GM23338 (cell line): ENCODE measurements around the gene ADAMTSL2. TPM values are rescaled to one million over a fixed set of nuclear protein-coding genes. Genes with fewer than 3 reads are reported as not detected.

Source experiments
- ATAC-seq: fragments of 200-7000 bp; cut with Tn5 transposase; 3 replicates; pipeline ENCODE4 v1.9.1; 2020
- DNase-seq: peaks from one replicate; pipeline ENCODE4 v3.0.0-alpha.2; 2015; ENCODE audit warnings: low spot score
- H2AFZ ChIP-seq: fragments of 200-600 bp; sonication (generic); 2 replicates; pipeline ENCODE4 v1.8.0; 2016; ENCODE audit warnings: antibody characterized with exemption, mild to moderate bottlenecking, moderate library complexity
- H3F3A ChIP-seq: fragments of 200-600 bp; sonication (generic); replicated peaks from 2 replicates; pipeline ENCODE4 v1.8.0; 2017; ENCODE audit warnings: antibody characterized with exemption, mixed run types, low read depth
- H3K27ac ChIP-seq: fragments of 200-600 bp; sonication (generic); 2 replicates; pipeline ENCODE4 v1.6.1; 2016; ENCODE audit warnings: low read depth
- H3K27me3 ChIP-seq: fragments of 200-600 bp; sonication (generic); 2 replicates; pipeline ENCODE4 v1.8.0; 2016; ENCODE audit warnings: mild to moderate bottlenecking, mixed run types, moderate library complexity; ENCODE audit not compliant: insufficient read depth
- H3K36me3 ChIP-seq: fragments of 200-600 bp; sonication (generic); 2 replicates; pipeline ENCODE4 v1.8.0; 2016; ENCODE audit warnings: mild to moderate bottlenecking; ENCODE audit not compliant: insufficient read depth
- H3K4me1 ChIP-seq: fragments of 200-600 bp; sonication (generic); 2 replicates; pipeline ENCODE4 v1.8.0; 2016; ENCODE audit warnings: mild to moderate bottlenecking, moderate library complexity; ENCODE audit not compliant: insufficient read depth
- H3K4me2 ChIP-seq: fragments of 200-600 bp; sonication (generic); 2 replicates; pipeline ENCODE4 v1.7.1; 2017; ENCODE audit warnings: mixed run types
- H3K4me3 ChIP-seq: fragments of 200-600 bp; sonication (generic); 2 replicates; pipeline ENCODE4 v1.6.1; 2016; ENCODE audit warnings: mixed run types
- H3K79me2 ChIP-seq: fragments of 200-600 bp; sonication (generic); replicated peaks from 2 replicates; pipeline ENCODE4 v1.8.0; 2017; ENCODE audit warnings: mild to moderate bottlenecking; ENCODE audit not compliant: insufficient read depth
- H3K9me2 ChIP-seq: fragments of 200-600 bp; sonication (generic); 2 replicates; pipeline ENCODE4 v1.8.0; 2017; ENCODE audit not compliant: insufficient read depth
- H4K20me1 ChIP-seq: fragments of 200-600 bp; sonication (generic); replicated peaks from 2 replicates; pipeline ENCODE4 v1.8.0; 2017; ENCODE audit warnings: mild to moderate bottlenecking; ENCODE audit not compliant: insufficient read depth
- H3K27ac Mint-ChIP-seq: 2 replicates; pipeline ENCODE4 v1.8.0; 2020; ENCODE audit warnings: inconsistent platforms, mild to moderate bottlenecking, moderate library complexity, mixed read lengths
- H3K27me3 Mint-ChIP-seq: 3 replicates; pipeline ENCODE4 v1.8.0; 2022; ENCODE audit warnings: low read depth, mild to moderate bottlenecking, moderate library complexity, mixed read lengths, inconsistent platforms; ENCODE audit not compliant: insufficient read depth, poor library complexity
- H3K36me3 Mint-ChIP-seq: 3 replicates; pipeline ENCODE4 v1.8.0; 2021; ENCODE audit warnings: low read depth, mild to moderate bottlenecking, inconsistent platforms, moderate library complexity, mixed read lengths
- H3K4me1 Mint-ChIP-seq: 3 replicates; pipeline ENCODE4 v1.8.0; 2020; ENCODE audit warnings: mild to moderate bottlenecking, inconsistent platforms, mixed read lengths
- H3K4me3 Mint-ChIP-seq: 3 replicates; pipeline ENCODE4 v1.8.0; 2021; ENCODE audit warnings: moderate library complexity, mild to moderate bottlenecking, inconsistent platforms, mixed read lengths
- H3K9me3 Mint-ChIP-seq: 3 replicates; pipeline ENCODE4 v1.8.0; 2020; ENCODE audit warnings: moderate library complexity, mild to moderate bottlenecking, inconsistent platforms, mixed read lengths
- CREB1 ChIP-seq: fragments of 250-450 bp; sonication (Bioruptor Pico); IDR thresholded peaks from 2 replicates; pipeline ENCODE4 v1.5.0; 2020; ENCODE audit warnings: low read depth, mild to moderate bottlenecking, moderate library complexity
- EZH2 ChIP-seq: fragments of 200-600 bp; sonication (generic); IDR thresholded peaks from one replicate; pipeline ENCODE4 v1.8.0; 2017; ENCODE audit warnings: antibody characterized with exemption, mild to moderate bottlenecking, low read depth; ENCODE audit not compliant: unreplicated experiment
- EZH2phosphoT487 ChIP-seq: fragments of 200-600 bp; sonication (generic); IDR thresholded peaks from one replicate; pipeline ENCODE4 v1.8.1; 2018; ENCODE audit warnings: antibody characterized with exemption; ENCODE audit not compliant: unreplicated experiment
- JUNB ChIP-seq: IDR thresholded peaks from one replicate; pipeline ENCODE4 v1.6.1; 2016; ENCODE audit warnings: antibody characterized with exemption; ENCODE audit not compliant: unreplicated experiment
- NANOG ChIP-seq: IDR thresholded peaks from 2 replicates; pipeline ENCODE4 v1.6.1; 2016; ENCODE audit warnings: antibody characterized with exemption, borderline replicate concordance
- POLR2AphosphoS5 ChIP-seq: IDR thresholded peaks from 2 replicates; pipeline ENCODE4 v1.6.1; 2016; ENCODE audit warnings: antibody characterized with exemption, low read depth
- STAT1 ChIP-seq: IDR thresholded peaks from one replicate; pipeline ENCODE4 v1.6.1; 2016; ENCODE audit warnings: antibody characterized with exemption; ENCODE audit not compliant: unreplicated experiment
- ZNF114 ChIP-seq: fragments of 250-450 bp; sonication (Bioruptor Pico); IDR thresholded peaks from 2 replicates; pipeline ENCODE4 v1.5.0; 2020; ENCODE audit warnings: mild to moderate bottlenecking, moderate library complexity
- ZNF331 ChIP-seq: fragments of 250-450 bp; sonication (Bioruptor Pico); IDR thresholded peaks from 2 replicates; pipeline ENCODE4 v1.5.0; 2020; ENCODE audit warnings: low read depth, mild to moderate bottlenecking, moderate library complexity
- polyA plus RNA-seq: library from polyadenylated mRNA; unstranded; fragments of >200 nt; fragmentation: Nextera tagmentation; extraction: Ambion mirVana; gene quantifications from 2 replicates; pipeline ENCODE4 v1.2.1, GENCODE V29; 2016
- total RNA-seq: library from RNA; depleted of rRNA; stranded (reverse); fragments of >200 nt; shearing (Covaris generic); gene quantifications from 2 replicates; pipeline ENCODE4 v1.2.3, GENCODE V29; 2014
- TF ChIP-seq, protein P1 (sequence below): IDR thresholded peaks from 2 replicates; pipeline ENCODE4 v1.6.1; 2016; ENCODE audit warnings: antibody characterized with exemption
- TF ChIP-seq, protein P2 (sequence below): IDR thresholded peaks from one replicate; pipeline ENCODE4 v1.6.1; 2018; ENCODE audit warnings: antibody characterized with exemption; ENCODE audit not compliant: unreplicated experiment
- TF ChIP-seq, protein P3 (sequence below), 2 experiments: fragments of 200-600 bp in 1 of 2; sonication (generic) in 1 of 2; conservative IDR thresholded peaks; 2 replicates each; pipeline versions ENCODE4 v1.5.1 to v1.6.1; 2016 to 2017; ENCODE audit warnings: antibody characterized with exemption in 2 of 2, low read depth in 2 of 2, mild to moderate bottlenecking in 2 of 2, moderate library complexity in 1 of 2
- TF ChIP-seq, protein P4 (sequence below): fragments of 250-450 bp; sonication (Bioruptor Pico); IDR thresholded peaks from 2 replicates; pipeline ENCODE4 v1.5.0; 2020; ENCODE audit warnings: mild to moderate bottlenecking, moderate library complexity

The ADAMTSL2 gene
- total and polyA plus RNA-seq, 2 experiments from 2014 or later = 0.15 to 0.66 TPM

DNA sequence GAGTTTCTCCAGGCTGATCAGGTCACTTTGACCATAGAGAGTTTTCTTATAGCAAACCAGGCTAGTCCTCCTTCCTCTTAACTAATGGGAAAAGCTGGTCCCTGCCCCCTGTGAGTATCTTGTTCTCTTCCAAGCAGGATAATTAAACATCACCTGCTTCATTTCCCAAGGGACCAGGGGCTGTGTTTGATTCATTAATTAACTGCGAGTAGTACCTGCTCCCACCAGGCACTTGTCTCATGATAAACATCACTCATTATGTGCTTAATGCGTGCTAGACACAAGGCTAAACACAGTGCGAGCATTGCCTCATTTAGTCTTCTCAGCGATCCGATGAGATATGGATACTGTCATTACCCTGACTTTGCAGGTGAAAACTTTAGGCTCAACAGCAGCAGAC is 76.3 kb downstream of the ADAMTSL2 start:
- H3K9me3 Mint-ChIP-seq = no peaks in the 10 kb centered on the region
- H3K36me3 Mint-ChIP-seq = no peaks in the 10 kb centered on the region
- no peak overlapping the region for H3K27ac Mint-ChIP-seq
- Histone ChIP-seq H3K79me2 (no peaks in the 10 kb centered on the region), H3K9me2 (no peaks in the 10 kb centered on the region), H3K4me3 (no peak overlapping the region), H3K36me3 (no peaks in the 10 kb centered on the region), H2AFZ (no peak overlapping the region), H3K4me2 (no peak overlapping the region), H3K27me3 (peaks cover 15% of the 10 kb centered on the region), H3K27ac (no peak overlapping the region), H3F3A (no peaks in the 10 kb centered on the region), H3K4me1 (no peaks in the 10 kb centered on the region; the same call in 1 of the 2 replicates), H4K20me1 (no peaks in the 10 kb centered on the region)
- no peak for DNase-seq
- peaks cover 19% of the 10 kb centered on the region for H3K27me3 Mint-ChIP-seq
- TF ChIP-seq, protein P1, sequence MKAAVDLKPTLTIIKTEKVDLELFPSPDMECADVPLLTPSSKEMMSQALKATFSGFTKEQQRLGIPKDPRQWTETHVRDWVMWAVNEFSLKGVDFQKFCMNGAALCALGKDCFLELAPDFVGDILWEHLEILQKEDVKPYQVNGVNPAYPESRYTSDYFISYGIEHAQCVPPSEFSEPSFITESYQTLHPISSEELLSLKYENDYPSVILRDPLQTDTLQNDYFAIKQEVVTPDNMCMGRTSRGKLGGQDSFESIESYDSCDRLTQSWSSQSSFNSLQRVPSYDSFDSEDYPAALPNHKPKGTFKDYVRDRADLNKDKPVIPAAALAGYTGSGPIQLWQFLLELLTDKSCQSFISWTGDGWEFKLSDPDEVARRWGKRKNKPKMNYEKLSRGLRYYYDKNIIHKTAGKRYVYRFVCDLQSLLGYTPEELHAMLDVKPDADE = no peak
- TF ChIP-seq EZH2phosphoT487 (no peak), CREB1 (no peak), STAT1 (no peak), JUNB (no peak), POLR2AphosphoS5 (no peak), ZNF114 (CRISPR knock-in tag) (no peak), EZH2 (no peak), ZNF331 (CRISPR knock-in tag) (no peak), NANOG (no peak)
- TF ChIP-seq, protein P2, sequence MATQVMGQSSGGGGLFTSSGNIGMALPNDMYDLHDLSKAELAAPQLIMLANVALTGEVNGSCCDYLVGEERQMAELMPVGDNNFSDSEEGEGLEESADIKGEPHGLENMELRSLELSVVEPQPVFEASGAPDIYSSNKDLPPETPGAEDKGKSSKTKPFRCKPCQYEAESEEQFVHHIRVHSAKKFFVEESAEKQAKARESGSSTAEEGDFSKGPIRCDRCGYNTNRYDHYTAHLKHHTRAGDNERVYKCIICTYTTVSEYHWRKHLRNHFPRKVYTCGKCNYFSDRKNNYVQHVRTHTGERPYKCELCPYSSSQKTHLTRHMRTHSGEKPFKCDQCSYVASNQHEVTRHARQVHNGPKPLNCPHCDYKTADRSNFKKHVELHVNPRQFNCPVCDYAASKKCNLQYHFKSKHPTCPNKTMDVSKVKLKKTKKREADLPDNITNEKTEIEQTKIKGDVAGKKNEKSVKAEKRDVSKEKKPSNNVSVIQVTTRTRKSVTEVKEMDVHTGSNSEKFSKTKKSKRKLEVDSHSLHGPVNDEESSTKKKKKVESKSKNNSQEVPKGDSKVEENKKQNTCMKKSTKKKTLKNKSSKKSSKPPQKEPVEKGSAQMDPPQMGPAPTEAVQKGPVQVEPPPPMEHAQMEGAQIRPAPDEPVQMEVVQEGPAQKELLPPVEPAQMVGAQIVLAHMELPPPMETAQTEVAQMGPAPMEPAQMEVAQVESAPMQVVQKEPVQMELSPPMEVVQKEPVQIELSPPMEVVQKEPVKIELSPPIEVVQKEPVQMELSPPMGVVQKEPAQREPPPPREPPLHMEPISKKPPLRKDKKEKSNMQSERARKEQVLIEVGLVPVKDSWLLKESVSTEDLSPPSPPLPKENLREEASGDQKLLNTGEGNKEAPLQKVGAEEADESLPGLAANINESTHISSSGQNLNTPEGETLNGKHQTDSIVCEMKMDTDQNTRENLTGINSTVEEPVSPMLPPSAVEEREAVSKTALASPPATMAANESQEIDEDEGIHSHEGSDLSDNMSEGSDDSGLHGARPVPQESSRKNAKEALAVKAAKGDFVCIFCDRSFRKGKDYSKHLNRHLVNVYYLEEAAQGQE = no peak
- TF ChIP-seq, protein P3, sequence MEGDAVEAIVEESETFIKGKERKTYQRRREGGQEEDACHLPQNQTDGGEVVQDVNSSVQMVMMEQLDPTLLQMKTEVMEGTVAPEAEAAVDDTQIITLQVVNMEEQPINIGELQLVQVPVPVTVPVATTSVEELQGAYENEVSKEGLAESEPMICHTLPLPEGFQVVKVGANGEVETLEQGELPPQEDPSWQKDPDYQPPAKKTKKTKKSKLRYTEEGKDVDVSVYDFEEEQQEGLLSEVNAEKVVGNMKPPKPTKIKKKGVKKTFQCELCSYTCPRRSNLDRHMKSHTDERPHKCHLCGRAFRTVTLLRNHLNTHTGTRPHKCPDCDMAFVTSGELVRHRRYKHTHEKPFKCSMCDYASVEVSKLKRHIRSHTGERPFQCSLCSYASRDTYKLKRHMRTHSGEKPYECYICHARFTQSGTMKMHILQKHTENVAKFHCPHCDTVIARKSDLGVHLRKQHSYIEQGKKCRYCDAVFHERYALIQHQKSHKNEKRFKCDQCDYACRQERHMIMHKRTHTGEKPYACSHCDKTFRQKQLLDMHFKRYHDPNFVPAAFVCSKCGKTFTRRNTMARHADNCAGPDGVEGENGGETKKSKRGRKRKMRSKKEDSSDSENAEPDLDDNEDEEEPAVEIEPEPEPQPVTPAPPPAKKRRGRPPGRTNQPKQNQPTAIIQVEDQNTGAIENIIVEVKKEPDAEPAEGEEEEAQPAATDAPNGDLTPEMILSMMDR (conservative IDR thresholded peaks at IDR 0.05; ENCODE audit: low read depth in 2 of 2) = no peak
- TF ChIP-seq, protein P4, sequence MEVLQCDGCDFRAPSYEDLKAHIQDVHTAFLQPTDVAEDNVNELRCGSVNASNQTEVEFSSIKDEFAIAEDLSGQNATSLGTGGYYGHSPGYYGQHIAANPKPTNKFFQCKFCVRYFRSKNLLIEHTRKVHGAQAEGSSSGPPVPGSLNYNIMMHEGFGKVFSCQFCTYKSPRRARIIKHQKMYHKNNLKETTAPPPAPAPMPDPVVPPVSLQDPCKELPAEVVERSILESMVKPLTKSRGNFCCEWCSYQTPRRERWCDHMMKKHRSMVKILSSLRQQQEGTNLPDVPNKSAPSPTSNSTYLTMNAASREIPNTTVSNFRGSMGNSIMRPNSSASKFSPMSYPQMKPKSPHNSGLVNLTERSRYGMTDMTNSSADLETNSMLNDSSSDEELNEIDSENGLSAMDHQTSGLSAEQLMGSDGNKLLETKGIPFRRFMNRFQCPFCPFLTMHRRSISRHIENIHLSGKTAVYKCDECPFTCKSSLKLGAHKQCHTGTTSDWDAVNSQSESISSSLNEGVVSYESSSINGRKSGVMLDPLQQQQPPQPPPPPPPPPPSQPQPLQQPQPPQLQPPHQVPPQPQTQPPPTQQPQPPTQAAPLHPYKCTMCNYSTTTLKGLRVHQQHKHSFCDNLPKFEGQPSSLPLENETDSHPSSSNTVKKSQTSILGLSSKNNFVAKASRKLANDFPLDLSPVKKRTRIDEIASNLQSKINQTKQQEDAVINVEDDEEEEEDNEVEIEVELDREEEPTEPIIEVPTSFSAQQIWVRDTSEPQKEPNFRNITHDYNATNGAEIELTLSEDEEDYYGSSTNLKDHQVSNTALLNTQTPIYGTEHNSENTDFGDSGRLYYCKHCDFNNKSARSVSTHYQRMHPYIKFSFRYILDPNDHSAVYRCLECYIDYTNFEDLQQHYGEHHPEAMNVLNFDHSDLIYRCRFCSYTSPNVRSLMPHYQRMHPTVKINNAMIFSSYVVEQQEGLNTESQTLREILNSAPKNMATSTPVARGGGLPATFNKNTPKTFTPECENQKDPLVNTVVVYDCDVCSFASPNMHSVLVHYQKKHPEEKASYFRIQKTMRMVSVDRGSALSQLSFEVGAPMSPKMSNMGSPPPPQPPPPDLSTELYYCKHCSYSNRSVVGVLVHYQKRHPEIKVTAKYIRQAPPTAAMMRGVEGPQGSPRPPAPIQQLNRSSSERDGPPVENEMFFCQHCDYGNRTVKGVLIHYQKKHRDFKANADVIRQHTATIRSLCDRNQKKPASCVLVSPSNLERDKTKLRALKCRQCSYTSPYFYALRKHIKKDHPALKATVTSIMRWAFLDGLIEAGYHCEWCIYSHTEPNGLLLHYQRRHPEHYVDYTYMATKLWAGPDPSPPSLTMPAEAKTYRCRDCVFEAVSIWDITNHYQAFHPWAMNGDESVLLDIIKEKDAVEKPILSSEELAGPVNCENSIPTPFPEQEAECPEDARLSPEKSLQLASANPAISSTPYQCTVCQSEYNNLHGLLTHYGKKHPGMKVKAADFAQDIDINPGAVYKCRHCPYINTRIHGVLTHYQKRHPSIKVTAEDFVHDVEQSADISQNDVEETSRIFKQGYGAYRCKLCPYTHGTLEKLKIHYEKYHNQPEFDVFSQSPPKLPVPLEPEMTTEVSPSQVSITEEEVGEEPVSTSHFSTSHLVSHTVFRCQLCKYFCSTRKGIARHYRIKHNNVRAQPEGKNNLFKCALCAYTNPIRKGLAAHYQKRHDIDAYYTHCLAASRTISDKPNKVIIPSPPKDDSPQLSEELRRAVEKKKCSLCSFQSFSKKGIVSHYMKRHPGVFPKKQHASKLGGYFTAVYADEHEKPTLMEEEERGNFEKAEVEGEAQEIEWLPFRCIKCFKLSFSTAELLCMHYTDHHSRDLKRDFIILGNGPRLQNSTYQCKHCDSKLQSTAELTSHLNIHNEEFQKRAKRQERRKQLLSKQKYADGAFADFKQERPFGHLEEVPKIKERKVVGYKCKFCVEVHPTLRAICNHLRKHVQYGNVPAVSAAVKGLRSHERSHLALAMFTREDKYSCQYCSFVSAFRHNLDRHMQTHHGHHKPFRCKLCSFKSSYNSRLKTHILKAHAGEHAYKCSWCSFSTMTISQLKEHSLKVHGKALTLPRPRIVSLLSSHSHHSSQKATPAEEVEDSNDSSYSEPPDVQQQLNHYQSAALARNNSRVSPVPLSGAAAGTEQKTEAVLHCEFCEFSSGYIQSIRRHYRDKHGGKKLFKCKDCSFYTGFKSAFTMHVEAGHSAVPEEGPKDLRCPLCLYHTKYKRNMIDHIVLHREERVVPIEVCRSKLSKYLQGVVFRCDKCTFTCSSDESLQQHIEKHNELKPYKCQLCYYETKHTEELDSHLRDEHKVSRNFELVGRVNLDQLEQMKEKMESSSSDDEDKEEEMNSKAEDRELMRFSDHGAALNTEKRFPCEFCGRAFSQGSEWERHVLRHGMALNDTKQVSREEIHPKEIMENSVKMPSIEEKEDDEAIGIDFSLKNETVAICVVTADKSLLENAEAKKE = no peak
- no peak for ATAC-seq
- H3K4me1 Mint-ChIP-seq = peaks cover 14% of the 10 kb centered on the region
- H3K4me3 Mint-ChIP-seq = no peak overlapping the region
